Measurements from ENCODE around the gene TEX101.

TEX101 gene

DNA sequence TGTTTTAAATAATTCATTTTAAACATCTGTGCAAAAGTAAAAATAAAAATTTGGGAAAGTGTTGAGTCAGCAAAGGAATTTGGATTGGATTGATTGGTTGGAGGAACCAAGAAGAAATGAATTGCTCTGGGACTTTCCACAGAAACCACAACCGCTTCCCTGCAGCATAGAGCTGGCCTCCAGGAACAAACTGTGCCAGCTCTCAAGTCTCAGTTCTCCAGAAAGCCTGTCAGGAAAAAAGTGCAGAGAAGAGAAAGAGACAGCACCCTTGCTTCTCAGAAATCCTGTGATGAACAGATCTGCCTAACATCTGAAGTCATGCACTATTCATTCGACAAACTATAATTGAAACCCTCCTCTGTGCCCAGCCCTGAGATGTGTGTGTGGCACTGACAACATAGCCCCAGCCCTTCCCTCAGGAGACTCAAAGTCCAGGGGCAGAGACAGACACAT lies 35.9 kb downstream of the TEX101 start:
- no peak for DNase-seq (ENCODE audit: low spot score)

DNA sequence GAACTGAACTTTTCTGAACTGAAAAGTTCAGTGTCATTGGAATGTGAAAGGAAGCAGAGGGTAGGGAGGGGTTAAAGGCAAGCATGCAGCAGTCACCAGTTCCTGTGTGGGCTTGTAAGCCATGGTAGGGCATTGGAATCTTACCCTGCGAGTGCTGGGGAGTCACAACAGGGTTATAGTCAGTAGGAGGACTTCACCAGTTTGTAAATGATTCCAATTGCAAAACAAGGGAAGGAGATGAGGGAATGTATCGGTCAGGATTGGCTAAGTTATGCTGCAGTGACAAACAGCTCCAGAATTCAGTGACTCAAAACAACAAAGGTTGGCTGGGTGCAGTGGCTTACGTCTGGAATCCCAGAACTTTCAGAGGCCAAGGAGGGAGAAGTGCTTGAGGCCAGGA lies 37.9 kb downstream of the TEX101 start:
- no peak for DNase-seq (ENCODE audit: low spot score)

DNA sequence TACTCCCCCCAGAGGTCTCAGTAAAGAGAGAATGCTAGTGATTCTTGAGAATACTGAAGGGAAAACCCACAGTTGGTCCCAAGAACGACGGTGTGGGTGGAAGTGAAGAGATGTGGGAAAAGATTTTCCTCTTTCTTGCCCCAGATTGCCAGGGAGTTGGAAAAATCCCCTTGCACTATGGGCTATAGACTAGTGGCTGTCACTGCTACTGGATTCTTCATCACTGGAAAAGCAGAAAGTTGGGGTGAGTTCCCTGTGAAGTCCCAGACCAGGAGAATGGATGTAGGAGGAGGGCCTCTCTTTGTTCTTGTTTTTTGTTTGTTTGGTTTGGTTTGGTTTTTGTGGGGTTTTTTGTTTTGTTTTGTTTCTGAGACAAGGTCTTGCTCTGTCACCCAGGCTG lies 39.3 kb downstream of the TEX101 start:
- DNase-seq (ENCODE audit: low spot score), result no peak

DNA sequence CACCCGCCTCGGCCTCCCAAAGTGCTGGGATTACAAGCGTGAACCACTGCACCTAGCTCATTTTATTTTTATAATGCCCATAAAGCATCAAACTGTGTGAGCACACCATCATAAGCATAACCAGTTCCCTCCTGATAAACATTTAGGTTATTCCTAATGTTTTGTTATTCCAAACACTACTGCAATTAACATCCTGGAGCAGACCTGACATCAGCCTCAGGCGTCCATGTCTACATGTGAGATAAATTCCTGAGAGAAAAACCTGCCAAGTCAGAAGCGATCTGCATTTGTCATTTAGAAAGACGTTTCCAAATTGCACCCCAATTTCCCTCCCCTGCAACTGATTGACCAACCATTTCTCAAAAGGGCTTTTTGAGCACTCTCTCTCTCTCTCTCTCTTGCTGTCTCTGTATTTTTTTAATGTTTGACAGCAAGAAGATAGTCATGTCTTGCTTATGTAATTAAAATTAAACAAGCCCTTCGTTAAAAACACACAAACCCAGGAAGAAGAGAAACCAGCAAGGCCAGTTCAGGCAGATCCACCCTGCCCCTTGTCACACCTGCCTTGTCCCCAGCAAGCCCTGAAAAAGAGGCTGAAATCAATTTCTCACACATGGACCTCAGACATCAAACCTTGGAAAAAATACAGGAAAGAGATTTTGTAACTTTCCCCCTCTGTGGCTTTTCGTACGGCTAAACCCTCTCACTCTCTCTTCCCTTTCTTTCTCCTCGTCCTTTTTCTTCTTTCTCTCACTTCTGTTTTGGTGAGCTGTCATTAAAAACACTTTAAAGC lies 40.8 kb downstream of the TEX101 start:
- no peak for DNase-seq (ENCODE audit: low spot score)

DNA sequence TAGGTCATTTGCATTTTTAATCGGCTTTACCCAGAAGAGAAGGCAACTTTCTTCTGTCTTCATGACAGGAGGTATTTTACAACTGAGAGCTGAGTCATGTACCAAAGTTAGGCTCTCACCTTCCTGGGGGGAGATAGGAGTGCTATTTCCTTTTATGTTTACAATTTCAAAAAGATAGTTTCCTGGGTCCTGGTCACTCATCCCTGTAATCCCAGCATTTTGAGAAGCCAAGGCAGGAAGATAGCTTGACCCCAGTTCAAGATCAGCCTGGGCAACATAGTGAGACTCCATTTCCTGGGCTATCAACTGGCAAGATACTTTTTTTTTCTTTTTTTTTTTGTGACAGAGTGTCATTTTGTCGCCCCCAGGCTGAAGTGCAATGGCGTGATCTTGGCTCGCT lies 43.1 kb downstream of the TEX101 start:
- DNase-seq (ENCODE audit: low spot score), result no peak

DNA sequence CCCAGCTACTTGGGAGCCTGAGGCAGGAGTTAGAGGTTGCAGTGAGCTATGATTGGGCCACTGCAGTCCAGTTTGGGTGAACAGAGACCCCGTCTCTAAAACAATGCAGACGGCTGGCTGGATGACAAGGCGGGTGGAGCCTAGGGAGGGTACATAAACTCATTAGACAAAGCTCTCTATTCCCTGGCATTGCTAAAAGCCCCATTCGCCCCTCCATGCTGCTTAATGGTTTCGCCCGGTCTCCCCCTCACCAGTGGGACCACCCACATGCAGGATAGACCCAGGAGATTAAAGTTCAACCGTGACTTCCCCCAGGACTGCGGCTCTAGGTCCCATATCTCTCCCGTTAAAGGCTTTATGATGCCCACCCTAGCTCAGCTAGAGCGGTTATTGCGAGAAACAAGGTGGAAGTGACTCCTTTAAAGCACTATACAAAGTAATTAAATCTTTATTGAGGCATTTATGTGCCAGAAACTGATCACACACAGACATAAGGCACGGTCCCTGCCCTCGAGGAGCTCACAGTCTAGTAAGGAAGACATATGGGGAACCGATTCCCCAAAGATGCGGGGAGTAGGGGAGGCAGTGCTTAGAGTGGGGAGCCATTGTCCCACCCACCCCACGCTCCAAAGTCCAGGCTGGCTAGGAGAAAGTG lies 45.8 kb downstream of the TEX101 start:
- DNase-seq (ENCODE audit: low spot score), result no peak

DNA sequence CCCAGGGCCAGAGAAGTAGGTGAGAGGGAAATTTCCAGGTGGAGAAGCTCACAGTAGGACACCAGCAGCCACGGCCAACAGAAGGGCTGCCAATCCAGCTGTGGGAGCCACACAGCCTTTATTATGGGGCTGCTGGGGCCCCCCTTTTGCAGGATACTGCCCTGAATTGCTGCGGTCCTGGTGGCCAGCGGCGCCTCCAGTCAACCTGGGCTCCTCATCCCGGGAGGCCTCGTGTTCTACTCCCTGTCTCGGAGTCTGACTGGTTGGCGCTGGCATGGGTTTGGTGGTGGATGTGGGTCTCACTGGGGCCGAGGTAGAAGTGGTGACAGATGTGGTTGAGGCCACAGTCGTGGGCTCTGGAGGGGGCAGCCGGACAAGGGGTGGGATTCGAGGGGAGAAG lies 46.6 kb downstream of the TEX101 start:
- DNase-seq (ENCODE audit: low spot score), result no peak

DNA sequence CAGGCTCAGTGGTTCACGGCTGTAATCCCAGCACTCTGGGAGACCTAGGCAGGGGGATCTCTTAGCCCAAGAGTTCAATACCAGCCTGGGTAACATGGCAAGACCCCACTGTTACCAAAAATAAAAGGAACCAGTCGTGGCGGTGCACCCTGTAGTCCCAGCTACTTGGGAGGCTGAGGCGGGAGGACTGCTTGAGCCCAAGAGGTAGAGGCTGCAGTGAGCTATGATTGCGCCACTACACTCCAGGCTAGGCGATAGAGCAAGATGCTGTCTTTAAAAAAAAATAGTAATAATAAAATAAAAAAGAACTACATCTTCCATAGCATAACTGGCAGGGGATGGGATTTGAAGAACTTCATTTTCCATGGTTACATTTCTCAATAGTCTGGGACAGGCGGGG lies 47.7 kb downstream of the TEX101 start:
- no peak for DNase-seq (ENCODE audit: low spot score)

DNA sequence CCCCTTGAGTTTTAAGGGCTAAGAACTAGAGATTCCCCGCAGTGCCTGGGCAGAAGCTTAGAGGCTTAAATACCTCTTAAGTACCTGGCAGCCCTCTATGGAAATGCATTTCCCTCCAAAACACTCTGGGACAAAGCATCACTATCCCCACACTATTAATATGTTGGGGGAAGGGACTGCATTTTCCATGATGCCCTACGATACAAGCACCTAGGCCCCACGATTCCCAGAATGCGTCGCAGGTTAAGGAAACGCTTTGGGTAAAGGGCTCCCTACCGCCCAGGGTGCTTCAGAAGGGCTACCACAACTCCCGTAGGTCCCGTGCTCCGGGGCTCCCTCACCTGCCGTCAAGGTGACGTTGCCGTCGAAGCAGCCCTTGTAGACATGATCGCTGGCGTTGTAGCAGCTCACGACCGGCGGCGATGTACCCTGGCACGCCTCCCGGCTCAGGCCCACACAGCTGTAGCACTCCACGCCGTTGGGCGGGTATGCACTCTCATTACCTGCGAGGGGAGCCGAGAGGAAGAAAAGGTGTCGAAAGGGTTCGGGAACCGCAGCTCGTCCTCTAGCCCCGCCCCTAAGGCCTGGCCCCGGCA lies 48.2 kb downstream of the TEX101 start:
- DNase-seq (ENCODE audit: low spot score), result no peak

DNA sequence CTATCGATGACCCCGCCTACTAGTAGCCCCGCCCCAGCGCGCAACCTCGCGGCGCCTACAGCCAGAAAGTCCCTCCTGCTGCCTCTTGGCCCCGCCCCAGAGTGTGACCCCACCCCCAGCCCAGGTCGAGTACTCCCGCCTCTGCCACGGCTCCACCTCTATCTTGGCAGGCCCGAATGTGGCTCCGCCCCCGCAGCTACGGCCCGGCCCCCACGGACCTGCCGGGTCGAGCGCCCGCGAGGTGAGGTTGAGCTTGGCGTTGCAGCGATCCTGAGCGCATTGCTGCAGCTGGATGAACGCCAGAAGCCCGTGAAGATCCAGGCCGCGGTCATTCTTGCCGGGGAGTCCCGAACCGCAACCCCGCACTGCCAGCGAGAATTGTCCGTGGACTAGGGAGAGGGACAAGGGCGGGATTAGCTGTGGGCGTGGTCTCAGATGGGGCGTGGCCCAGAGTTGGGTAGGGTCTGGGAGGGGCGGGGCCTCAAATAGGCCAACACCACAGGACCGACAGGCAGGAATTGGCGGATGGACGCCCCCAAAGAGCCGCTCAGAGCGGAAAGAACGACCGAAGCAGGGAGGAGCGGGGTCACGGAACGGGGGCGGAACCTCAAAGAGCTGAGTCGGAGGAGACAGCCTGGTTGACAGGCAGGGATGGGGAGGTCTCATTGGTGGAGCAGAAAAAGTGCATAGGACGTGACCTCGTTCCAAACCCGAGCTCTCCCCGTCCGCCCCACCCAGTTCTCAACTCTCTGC lies 48.9 kb downstream of the TEX101 start:
- DNase-seq (ENCODE audit: low spot score), result peak; percentile 96

DNA sequence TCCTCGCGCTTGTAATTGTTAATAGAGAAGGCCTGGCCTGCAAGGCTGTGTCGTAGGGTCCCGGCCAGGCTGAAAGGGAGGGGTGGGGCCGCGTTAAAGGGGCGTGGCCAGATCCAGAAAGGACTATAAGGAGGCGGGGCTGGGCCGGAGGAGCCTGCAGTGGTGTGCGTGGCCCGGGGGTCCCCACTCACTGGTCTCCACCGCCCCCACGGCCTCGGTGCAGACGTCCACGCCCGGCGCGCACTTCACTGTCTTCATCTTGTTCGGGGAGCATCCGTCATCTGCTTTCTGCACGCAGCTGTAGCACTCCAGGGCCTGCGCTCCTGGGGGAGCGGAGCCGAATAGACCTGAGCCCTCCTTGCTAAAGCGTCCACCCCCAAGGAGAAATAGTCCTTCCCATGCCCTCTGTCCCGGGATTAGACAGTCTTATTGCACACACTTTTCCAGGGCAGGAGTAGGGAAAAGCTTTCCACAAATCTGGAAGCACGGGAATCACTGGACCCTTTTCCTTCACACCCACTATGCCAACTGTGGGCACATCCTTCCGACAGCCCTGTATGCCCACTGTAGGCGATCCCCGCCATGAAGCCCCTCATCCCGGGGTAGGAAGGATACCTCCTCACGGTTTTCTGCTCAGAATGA lies 49.6 kb downstream of the TEX101 start:
- DNase-seq (ENCODE audit: low spot score), result no peak

DNA sequence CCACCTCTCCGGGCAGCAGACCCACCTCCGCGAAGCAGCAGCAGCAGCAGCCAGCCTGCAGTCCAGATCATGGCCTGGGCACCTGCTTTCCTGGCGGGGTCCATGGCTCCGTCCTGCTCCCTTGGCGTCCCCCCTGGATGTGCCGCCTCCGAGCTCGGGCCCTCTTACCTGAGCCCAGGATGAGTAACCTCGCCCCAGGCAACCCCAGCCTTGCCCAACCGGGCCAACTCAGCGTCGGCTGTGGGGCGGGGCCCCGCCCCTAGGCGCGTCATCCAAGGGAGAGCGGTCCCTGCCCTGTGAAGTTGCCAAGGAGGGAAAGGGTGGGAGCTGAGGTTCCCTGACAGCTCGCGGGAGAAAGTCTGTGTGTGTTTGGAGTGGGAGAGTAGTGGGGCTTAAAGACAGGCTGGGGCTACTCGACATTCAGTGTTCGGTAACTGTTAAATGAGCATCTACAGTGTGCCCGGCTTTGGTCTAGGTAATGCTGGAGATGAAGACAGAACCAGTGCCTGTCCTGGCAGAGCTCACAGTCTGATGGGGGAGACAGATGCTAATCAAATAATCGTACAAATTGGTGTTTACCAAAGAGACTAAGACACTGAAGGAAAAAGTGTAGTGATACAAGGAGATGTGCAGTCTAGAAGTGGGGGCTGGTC lies 50.9 kb downstream of the TEX101 start, which contains the start of gene LYPD3:
Gene LYPD3 (minus strand): TSS at position 141 of the 653 bp plus-strand sequence. CDS start 37 bp downstream, at position 104.
- DNase-seq (ENCODE audit: low spot score), result no peak

DNA sequence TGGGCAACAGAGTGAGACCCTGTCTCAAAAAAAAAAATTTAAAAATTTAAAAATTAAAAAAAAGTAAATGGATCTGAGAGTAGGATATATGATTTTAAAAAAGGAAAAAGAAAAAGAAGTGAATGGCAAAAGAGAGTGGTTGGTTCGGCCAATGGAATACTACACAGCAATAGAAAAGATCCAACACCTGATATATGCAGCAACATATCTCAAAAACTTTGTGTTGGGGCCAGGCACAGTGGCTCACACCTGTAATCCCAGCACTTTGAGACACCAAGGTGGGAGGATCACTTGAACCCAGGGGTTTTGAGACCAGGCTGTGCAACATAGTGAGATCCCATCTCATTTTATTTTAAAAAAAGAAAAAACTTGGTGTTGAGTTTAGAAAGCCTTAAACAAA lies 52.1 kb downstream of the TEX101 start:
- no peak for DNase-seq (ENCODE audit: low spot score)

DNA sequence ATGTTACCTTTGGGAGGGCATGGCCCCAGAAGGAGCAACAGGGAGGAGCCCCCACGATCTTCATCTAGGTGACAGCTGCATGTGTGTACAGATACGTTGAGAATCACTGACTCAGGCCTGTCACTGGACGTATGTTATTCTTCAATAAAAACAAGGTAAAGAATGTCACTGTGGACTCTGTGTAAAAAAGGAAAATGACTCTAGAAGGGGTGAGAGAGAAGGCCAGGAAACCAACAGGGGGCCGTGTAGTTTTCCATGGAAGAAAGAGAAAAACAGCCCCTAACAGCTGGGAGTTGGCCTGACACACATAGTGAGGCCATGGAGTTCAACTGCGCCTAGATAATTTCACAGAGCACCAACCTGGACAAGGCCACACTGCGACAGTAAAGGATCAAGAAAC lies 52.6 kb downstream of the TEX101 start:
- DNase-seq (ENCODE audit: low spot score), result no peak

DNA sequence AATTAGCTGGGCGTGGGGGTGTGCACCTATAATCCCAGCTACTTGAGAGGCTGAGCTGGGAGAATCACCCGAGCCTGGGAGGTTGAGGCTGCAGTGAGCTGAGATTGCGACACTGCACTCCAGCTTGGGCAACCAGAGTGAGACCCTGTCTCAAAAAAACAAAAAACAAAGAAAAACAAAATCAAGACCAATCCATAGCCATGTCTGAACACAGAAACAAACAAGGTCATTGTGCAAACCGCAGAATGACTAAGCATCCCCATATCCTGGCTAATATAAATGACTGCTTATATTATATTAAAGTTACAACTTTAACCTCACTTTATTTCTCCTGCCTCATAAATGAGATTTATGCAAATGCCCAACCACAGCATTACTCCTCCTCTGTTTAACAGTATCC lies 53.0 kb downstream of the TEX101 start:
- DNase-seq (ENCODE audit: low spot score), result no peak
